H9 (cell line): ENCODE data around the gene NCOA1. TPM values are rescaled to one million over a fixed set of nuclear protein-coding genes. Genes with fewer than 3 reads are reported as not detected.

Experiments used
- DNase-seq: peaks from one replicate; pipeline ENCODE4 v3.0.0-alpha.2; 2017
- H2AFZ ChIP-seq: one replicate; pipeline ENCODE4 v1.6.1; 2013; ENCODE audit warnings: mild to moderate bottlenecking, low read length, control low read depth, moderate library complexity
- H2AK5ac ChIP-seq: 2 replicates; pipeline ENCODE4 v1.6.1; 2013; ENCODE audit warnings: low read length, control low read depth, mixed read lengths; ENCODE audit not compliant: insufficient read length
- H2BK120ac ChIP-seq: one replicate; pipeline ENCODE4 v1.6.1; 2013; ENCODE audit warnings: low read depth, mild to moderate bottlenecking, low read length, control low read depth, inconsistent platforms; ENCODE audit not compliant: poor library complexity, severe bottlenecking
- H2BK12ac ChIP-seq: 2 replicates; pipeline ENCODE4 v1.6.1; 2013; ENCODE audit warnings: low read length, control low read depth, mixed read lengths, low read depth; ENCODE audit not compliant: insufficient read length
- H2BK15ac ChIP-seq: 2 replicates; pipeline ENCODE4 v1.6.1; 2013; ENCODE audit warnings: low read depth, low read length, control low read depth
- H2BK20ac ChIP-seq: one replicate; pipeline ENCODE4 v1.6.1; 2013; ENCODE audit warnings: low read depth, mild to moderate bottlenecking, low read length, control low read depth, inconsistent platforms; ENCODE audit not compliant: poor library complexity, severe bottlenecking
- H2BK5ac ChIP-seq: 2 replicates; pipeline ENCODE4 v1.6.1; 2013; ENCODE audit warnings: low read length, control low read depth, mixed read lengths; ENCODE audit not compliant: insufficient read length
- H3K14ac ChIP-seq: 2 replicates; pipeline ENCODE4 v1.6.1; 2013; ENCODE audit warnings: low read length, control low read depth; ENCODE audit not compliant: insufficient read depth
- H3K18ac ChIP-seq: 2 replicates; pipeline ENCODE4 v1.6.1; 2013; ENCODE audit warnings: low read depth, mild to moderate bottlenecking, mixed read lengths, low read length, control low read depth; ENCODE audit not compliant: insufficient read length
- H3K23ac ChIP-seq: 2 replicates; pipeline ENCODE4 v1.6.1; 2013; ENCODE audit warnings: low read length, control low read depth, mixed read lengths, low read depth; ENCODE audit not compliant: insufficient read length
- H3K23me2 ChIP-seq: 2 replicates; pipeline ENCODE4 v1.6.1; 2013; ENCODE audit warnings: low read depth, mild to moderate bottlenecking, mixed read lengths, low read length, control low read depth; ENCODE audit not compliant: insufficient read length, poor library complexity, severe bottlenecking
- H3K27ac ChIP-seq: 2 replicates; pipeline ENCODE4 v1.5.1; 2013; ENCODE audit warnings: low read length, control low read depth, mixed read lengths, low read depth; ENCODE audit not compliant: insufficient read length
- H3K27me3 ChIP-seq: 2 replicates; pipeline ENCODE4 v1.6.1; 2013; ENCODE audit warnings: low read length, control low read depth, inconsistent platforms; ENCODE audit not compliant: insufficient read depth
- H3K4ac ChIP-seq: 2 replicates; pipeline ENCODE4 v1.6.1; 2013; ENCODE audit warnings: low read depth, mild to moderate bottlenecking, control low read depth, inconsistent platforms, low read length, moderate library complexity
- H3K4me1 ChIP-seq: 2 replicates; pipeline ENCODE4 v1.6.1; 2013; ENCODE audit warnings: low read length, control low read depth, inconsistent platforms; ENCODE audit not compliant: insufficient read depth
- H3K4me2 ChIP-seq: 2 replicates; pipeline ENCODE4 v1.6.1; 2013; ENCODE audit warnings: low read length, control low read depth, mixed read lengths; ENCODE audit not compliant: insufficient read length, insufficient read depth
- H3K56ac ChIP-seq: 2 replicates; pipeline ENCODE4 v1.6.1; 2013; ENCODE audit warnings: low read depth, mild to moderate bottlenecking, mixed read lengths, low read length, control low read depth; ENCODE audit not compliant: insufficient read length
- H3K79me1 ChIP-seq: 2 replicates; pipeline ENCODE4 v1.6.1; 2013; ENCODE audit warnings: low read depth, mild to moderate bottlenecking, moderate library complexity, low read length, control low read depth, inconsistent platforms; ENCODE audit not compliant: insufficient read depth, poor library complexity, severe bottlenecking
- H3K79me2 ChIP-seq: 2 replicates; pipeline ENCODE4 v1.6.1; 2013; ENCODE audit warnings: low read length, control low read depth, inconsistent platforms; ENCODE audit not compliant: insufficient read depth
- H3K9ac ChIP-seq: 2 replicates; pipeline ENCODE4 v1.6.1; 2013; ENCODE audit warnings: low read length, control low read depth, mixed read lengths; ENCODE audit not compliant: insufficient read length; ENCODE audit errors: extremely low read depth
- H3K9me3 ChIP-seq: one replicate; pipeline ENCODE4 v1.6.1; 2013; ENCODE audit warnings: low read depth, low read length, inconsistent platforms; ENCODE audit not compliant: control insufficient read depth
- H3T11ph ChIP-seq: one replicate; pipeline ENCODE4 v1.6.1; 2013; ENCODE audit warnings: mild to moderate bottlenecking, low read length, control low read depth, inconsistent platforms
- H4K20me1 ChIP-seq: one replicate; pipeline ENCODE4 v1.6.1; 2013; ENCODE audit not compliant: control insufficient read depth, insufficient read length, insufficient read depth
- H4K5ac ChIP-seq: 2 replicates; pipeline ENCODE4 v1.6.1; 2013; ENCODE audit warnings: low read depth, mild to moderate bottlenecking, mixed read lengths, low read length, control low read depth; ENCODE audit not compliant: insufficient read length
- H4K8ac ChIP-seq: replicated peaks from 2 replicates; pipeline ENCODE4 v1.6.1; 2013; ENCODE audit warnings: low read length, control low read depth, mixed read lengths, low read depth; ENCODE audit not compliant: insufficient read length
- H4K91ac ChIP-seq: 2 replicates; pipeline ENCODE4 v1.6.1; 2013; ENCODE audit warnings: low read depth, mild to moderate bottlenecking, moderate library complexity, mixed read lengths, low read length, control low read depth; ENCODE audit not compliant: insufficient read length
- H3K27ac Mint-ChIP-seq, 3 experiments: 2 replicates in 2 of 3; 3 replicates in 1 of 3; pipeline ENCODE4 v1.8.0; 2020 to 2021; ENCODE audit warnings: mixed read lengths in 3 of 3, mild to moderate bottlenecking in 1 of 3, moderate library complexity in 1 of 3
- H3K27me3 Mint-ChIP-seq: 2 replicates; pipeline ENCODE4 v1.8.0; 2021; ENCODE audit warnings: low read depth, mild to moderate bottlenecking, moderate library complexity, mixed read lengths
- H3K36me3 Mint-ChIP-seq, 3 experiments: 2 replicates in 2 of 3; 3 replicates in 1 of 3; pipeline ENCODE4 v1.8.0; 2020 to 2021; ENCODE audit warnings: low read depth in 3 of 3, mixed read lengths in 3 of 3; ENCODE audit not compliant: insufficient read depth in 1 of 3
- H3K4me1 Mint-ChIP-seq, 2 experiments: 2 replicates each; pipeline ENCODE4 v1.8.0; 2020; ENCODE audit warnings: mixed read lengths in 2 of 2
- H3K4me3 Mint-ChIP-seq, 2 experiments: 2 replicates in 1 of 2; 3 replicates in 1 of 2; pipeline ENCODE4 v1.8.0; 2020 to 2021; ENCODE audit warnings: mild to moderate bottlenecking in 2 of 2, mixed read lengths in 2 of 2, moderate library complexity in 1 of 2
- H3K9me3 Mint-ChIP-seq, 2 experiments: 2 replicates in 1 of 2; 3 replicates in 1 of 2; pipeline ENCODE4 v1.8.0; 2020; ENCODE audit warnings: mild to moderate bottlenecking in 2 of 2, mixed read lengths in 2 of 2, moderate library complexity in 1 of 2
- CTCF ChIP-seq: fragments of 200-600 bp; sonication (generic); conservative IDR thresholded peaks from 3 replicates; pipeline ENCODE4 v1.8.0; 2021; ENCODE audit warnings: antibody characterized with exemption, mild to moderate bottlenecking
- WGBS: extraction: QIAGEN DNeasy Blood & Tissue Kit; methylation state at CpG from one replicate; pipeline ENCODE4 v1.1.7; 2013; ENCODE audit warnings: missing lambda C conversion rate, low lambda C conversion rate, mixed read lengths; ENCODE audit not compliant: insufficient read length; ENCODE audit errors: extremely low coverage; 5-methylcytosine and 5-hydroxymethylcytosine counted together
- total RNA-seq: library from RNA; stranded (reverse); gene quantifications from 2 replicates; pipeline ENCODE4 v1.2.1, GENCODE V29; 2021

The NCOA1 gene
- total RNA-seq, 1 experiment from 2014 or later = 14.8 TPM

GRCh38 chr2:24486636-24487205, 4.3 kb upstream of the NCOA1 start:
- Mint-ChIP-seq H3K27me3 (peaks cover 8% of the 10 kb centered on the region), H3K36me3 (peaks cover 0 to 6% (median 4%) of the 10 kb centered on the region in 3 experiments; a peak in 3 of 7 replicates), H3K9me3 (peaks cover 5 to 6% of the 10 kb centered on the region in 2 experiments; a peak in 4 of 5 replicates), H3K27ac (no peak overlapping the region), H3K4me3 (no peak overlapping the region), H3K4me1 (peaks cover 13 to 14% of the 10 kb centered on the region in 2 experiments)
- Histone ChIP-seq H4K8ac (no peak overlapping the region), H2BK20ac (no peak overlapping the region), H3K9ac (no peak overlapping the region), H3K14ac (no peak overlapping the region), H3K4me1 (no peaks in the 10 kb centered on the region), H2BK15ac (no peak overlapping the region), H3K18ac (no peak overlapping the region), H3K79me1 (no peaks in the 10 kb centered on the region), H3K56ac (no peak overlapping the region), H4K91ac (no peak overlapping the region), H2AFZ (no peak overlapping the region), H3K79me2 (no peaks in the 10 kb centered on the region), H2BK120ac (no peak overlapping the region), H3K23ac (no peak overlapping the region), H2BK12ac (no peak overlapping the region), H4K5ac (no peak overlapping the region), H3K27ac (no peak overlapping the region), H3T11ph (no peak overlapping the region), H2AK5ac (no peak overlapping the region), H3K4me2 (no peak overlapping the region), H4K20me1 (no peaks in the 10 kb centered on the region), H3K27me3 (no peaks in the 10 kb centered on the region), H3K23me2 (peaks cover 7% of the 10 kb centered on the region), H2BK5ac (no peak overlapping the region), H3K9me3 (no peaks in the 10 kb centered on the region), H3K4ac (no peak overlapping the region)
- DNase-seq = no peak
- WGBS = no CpG with 5 or more reads among the region's 3 CpGs
- no peak for TF ChIP-seq CTCF
